ENCODE measurements around the gene DDB1. TPM values are rescaled to one million over a fixed set of nuclear protein-coding genes. Genes with fewer than 3 reads are reported as not detected.

Gene DDB1
- total RNA-seq, 1 donor from 2014 or later: 210 TPM

DNA sequence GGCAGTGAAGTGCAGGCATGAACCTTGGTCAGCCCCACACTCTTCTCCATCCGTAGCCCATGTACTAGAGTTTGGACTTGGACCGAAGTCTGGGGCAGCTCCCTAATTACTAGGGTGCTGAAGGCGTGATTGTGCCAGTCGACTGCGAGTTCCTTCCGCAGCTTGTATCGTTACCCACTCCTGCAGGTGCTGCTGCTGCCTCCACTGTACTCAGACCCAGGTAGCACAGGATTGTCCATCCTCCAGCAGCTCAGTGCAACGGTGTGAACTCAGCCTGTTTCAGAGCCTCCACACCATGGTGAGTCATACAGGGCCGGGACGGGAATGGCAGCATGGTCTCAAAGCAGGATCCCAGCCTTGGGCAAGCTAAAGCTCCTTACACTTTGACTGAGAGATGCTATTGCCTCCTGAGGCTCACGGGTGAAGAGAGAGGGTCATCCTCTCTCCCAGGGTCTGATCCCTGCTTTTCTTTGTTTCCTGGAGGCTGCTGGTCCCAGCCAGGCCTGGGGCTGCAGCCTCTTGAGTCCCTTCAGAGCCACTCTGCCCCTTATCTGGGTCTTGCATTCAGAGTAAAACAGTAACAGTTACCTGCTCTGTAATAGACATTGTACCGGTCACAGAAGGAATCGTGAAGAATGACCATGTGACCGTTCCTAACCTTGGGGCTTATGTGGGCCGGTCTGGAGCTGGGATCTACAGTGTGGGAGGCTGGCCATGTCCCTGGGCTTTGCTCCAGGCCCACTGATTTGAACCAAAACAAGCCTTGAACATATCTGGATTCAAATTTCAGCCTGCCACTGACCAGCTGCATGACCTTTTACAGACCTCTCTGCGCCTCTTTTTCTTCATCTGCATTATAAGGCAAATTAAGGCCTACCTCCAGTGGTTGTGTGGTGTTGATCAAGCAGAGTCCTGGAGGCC lies 1.8 kb upstream of the DDB1 start:
- DNase-seq: no peak

GRCh38 chr11:61333550-61334433 lies 887 bp upstream of the DDB1 start:
- DNase-seq: no peak

GRCh38 chr11:61332281-61332796 lies 566 bp downstream of the DDB1 start:
- no peak for DNase-seq

- DNase-seq: no peak
These were observed 1.3 kb downstream of the DDB1 start for GRCh38 chr11:61331651-61332050.

- no peak for DNase-seq
These were observed 3.0 kb downstream of the DDB1 start for GRCh38 chr11:61329871-61330270.

- no peak for DNase-seq
These were observed 4.6 kb downstream of the DDB1 start for GRCh38 chr11:61328351-61328750.

DNA sequence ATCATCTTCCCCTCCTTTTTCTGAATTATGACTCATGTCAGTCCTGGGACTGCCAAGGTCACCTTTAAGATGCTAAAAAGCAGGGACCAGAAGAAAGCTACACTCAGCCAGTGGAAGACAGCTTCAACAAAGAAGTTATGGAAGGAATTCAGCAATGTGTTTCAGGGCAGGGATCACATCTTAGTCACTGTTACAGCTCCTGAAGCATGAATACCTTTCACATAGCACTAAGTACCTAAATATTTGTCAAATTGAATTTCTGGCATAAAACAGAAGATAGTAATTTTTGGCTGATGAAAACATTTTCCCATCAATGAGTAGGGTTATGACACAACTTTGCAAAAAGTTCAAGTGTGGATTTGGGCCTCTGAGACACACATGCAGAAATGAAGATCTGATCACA lies 5.2 kb downstream of the DDB1 start:
- DNase-seq: no peak

DNA sequence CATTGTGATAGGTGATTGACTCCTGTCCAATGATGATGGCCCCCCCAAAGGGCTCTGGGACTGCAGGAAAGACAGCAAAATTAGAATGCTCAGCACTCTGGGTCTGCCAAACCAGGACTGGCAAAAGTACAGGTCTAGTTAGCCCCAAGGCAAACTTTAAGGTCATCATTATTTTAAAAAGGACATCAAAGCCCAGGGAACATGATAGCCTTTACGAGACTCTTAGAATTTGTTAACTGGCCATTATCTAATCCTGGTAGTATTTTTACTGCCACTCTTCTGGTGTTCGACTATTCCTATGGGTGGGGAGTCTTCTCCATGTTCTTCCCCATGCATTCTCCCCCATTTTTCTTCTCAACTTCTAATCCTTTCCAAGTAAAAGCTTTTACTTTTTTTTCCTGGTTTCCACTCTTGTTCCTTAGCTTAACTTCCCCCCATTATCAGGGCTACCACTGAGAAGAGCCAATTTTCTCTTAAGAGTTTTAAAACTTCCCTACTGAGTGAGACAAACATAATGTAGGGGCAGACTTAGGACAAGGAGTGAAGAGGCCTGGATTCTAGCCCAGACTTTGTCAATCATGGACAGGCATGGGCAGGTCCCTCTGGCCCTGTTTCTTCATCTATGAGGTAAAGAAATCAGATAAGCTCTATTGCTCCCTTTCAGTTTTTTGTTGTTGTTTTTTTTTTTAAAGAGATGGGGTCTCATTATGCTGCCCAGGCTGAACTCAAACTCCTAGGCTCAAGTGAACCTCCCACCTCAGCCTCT lies 7.1 kb downstream of the DDB1 start:
- DNase-seq: no peak

GRCh38 chr11:61315260-61315659 lies 17.6 kb downstream of the DDB1 start:
- no peak for DNase-seq

- no peak for DNase-seq
These were observed 22.2 kb downstream of the DDB1 start for GRCh38 chr11:61310749-61311148.

DNA sequence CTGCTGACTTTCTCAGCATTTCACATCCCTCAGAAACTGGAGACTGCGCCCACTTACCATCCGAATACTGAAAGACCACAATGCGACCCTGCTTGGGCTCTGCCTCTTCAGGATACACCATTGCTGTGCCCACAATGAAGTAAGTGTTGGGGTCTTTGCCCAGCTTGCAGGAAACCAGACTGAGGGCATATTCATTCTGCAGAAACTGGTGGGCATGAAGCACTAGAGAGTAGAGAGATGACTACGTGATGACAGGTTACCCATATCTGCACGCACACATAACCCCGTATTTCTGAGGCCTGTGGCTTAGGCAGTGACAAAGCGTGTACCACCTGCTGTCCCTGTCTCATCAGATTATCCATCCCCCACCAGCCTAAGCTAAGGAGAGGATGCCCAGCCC lies 23.2 kb downstream of the DDB1 start:
- no peak for DNase-seq

DNA sequence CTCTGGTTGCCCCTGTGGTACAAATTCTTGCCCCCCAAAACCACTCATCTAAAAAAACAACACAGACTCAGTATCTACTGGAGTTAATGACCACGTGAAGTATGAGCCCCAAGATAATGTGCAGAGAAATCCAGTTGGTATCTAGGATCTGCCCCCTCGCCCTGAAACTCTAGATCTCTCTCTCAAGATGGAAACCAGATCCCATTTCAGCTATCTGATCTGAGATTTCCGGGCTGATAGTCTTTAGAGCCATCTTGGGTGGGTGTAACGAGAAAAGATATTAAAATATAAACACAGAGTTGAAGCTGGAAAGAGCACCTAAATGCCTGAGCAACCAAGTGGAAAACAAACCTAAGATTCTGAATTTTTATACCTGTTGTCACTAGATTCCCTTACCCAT lies 23.8 kb downstream of the DDB1 start:
- DNase-seq: no peak

- no peak for DNase-seq
These were observed 25.6 kb downstream of the DDB1 start for GRCh38 chr11:61307354-61307753.

DNA sequence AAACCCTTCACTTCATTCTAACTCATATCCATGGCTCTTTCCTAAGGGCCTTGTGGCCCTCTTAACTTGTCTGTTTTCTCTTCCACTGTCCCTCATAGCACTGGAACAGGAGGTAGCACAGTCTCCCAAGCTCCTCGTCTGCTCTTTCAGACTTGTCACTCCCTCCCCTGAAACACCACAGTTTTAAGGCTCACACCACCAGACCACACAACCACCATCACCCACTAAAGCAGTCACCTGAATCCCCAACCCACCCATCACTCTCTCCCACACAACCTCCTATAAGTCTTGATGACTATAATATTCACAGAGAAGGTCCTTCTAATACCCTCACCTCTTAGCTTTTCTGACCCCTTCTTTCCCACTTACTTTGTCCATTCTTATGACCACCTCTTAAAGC lies 26.7 kb downstream of the DDB1 start:
- no peak for DNase-seq

GRCh38 chr11:61305417-61305816 lies 27.5 kb downstream of the DDB1 start:
- DNase-seq: no peak

DNA sequence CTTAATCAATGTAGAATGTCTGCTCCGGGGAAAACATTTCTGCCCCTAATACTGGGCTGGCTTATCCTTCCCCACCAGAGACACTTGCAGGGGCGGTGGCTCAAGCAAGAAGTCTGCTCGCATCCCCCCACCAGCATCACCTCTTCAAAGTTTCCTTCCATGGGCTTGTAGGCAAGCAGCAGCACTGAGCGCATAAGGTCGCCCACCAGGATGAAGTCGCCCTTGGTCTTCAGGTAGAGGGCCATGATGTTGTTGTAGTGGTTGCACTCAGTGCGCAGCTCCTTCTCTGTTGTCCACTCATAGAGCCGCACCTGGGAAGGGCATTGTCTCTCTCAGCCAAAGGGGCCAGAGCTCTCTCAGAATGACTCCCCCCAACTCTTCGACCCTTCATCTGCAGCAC lies 29.2 kb downstream of the DDB1 start:
- DNase-seq: no peak

DNA sequence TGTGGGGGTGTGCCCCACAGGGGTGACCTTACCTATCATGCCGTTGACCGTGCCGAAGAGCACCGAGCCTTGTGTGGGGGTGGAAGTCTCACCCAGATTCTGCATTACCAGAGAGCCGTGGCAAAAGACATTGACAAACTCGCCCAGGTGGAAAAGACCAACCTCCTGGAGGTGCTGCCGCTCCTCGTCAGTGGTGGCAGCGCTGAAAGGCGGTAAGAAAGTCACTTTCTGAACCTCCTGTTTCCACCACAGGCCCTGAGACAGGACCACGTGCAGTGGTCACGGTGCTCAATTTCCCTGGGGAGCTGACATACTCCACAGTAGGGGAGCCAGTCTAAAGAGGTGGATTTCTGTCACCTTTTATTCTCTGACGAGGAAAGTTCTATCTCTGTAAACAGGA lies 30.4 kb downstream of the DDB1 start:
- no peak for DNase-seq

- DNase-seq: no peak
These were observed 34.2 kb downstream of the DDB1 start for GRCh38 chr11:61298663-61299244.

GRCh38 chr11:61297746-61298145 lies 35.2 kb downstream of the DDB1 start:
- DNase-seq: no peak

GRCh38 chr11:61297341-61297740 lies 35.6 kb downstream of the DDB1 start:
- no peak for DNase-seq

GRCh38 chr11:61295596-61295926 lies 37.3 kb downstream of the DDB1 start:
- no peak for DNase-seq
